Hematopoietic multipotent progenitor cell (in vitro differentiated cells): ENCODE data around the gene MSX1. TPM values are rescaled to one million over a fixed set of nuclear protein-coding genes. Genes with fewer than 3 reads are reported as not detected.

Source experiments
- DNase-seq, 3 donors: peaks; one replicate each; pipeline ENCODE4 v3.0.0-alpha.2; 2011 to 2015; ENCODE audit warnings: low read depth in 2 of 3, low spot score in 2 of 3
- total RNA-seq: library from RNA; depleted of rRNA; stranded (reverse); fragments of >200 nt; gene quantifications from one replicate; pipeline ENCODE4 v1.2.3, GENCODE V29; 2012

MSX1 gene
- total RNA-seq, 1 donor = under 0.01 TPM

- no peak for DNase-seq
Measured at GRCh38 chr4:4889781-4890180, 30.3 kb downstream of the MSX1 start.

- DNase-seq = no peak
Measured at GRCh38 chr4:4890574-4891255, 31.2 kb downstream of the MSX1 start.

- DNase-seq = no peak
Measured at GRCh38 chr4:4893721-4894120, 34.3 kb downstream of the MSX1 start.

GRCh38 chr4:4899202-4899925, 39.9 kb downstream of the MSX1 start:
- no peak for DNase-seq

GRCh38 chr4:4901877-4902276, 42.4 kb downstream of the MSX1 start:
- DNase-seq = peak in 2 of 3 donors; percentile 9 to 47

- DNase-seq = no peak
Measured at GRCh38 chr4:4912155-4912554, 52.7 kb downstream of the MSX1 start.

GRCh38 chr4:4913147-4913561, 53.7 kb downstream of the MSX1 start:
- no peak for DNase-seq

Other genes with a start within 250 kb of the MSX1 start
- gene CYTL1, start 159.8 kb downstream of the MSX1 start, total RNA-seq = 98.3 TPM
- 14.8 TPM for gene STK32B, start 191.8 kb downstream of the MSX1 start, total RNA-seq